Fibroblast of lung (primary cell): ENCODE data around the gene TUSC1. TPM values are rescaled to one million over a fixed set of nuclear protein-coding genes. Genes with fewer than 3 reads are reported as not detected.
A peak's percentile ranks its signal among the peaks of the same experiment; 100 is the strongest.
"Not testable (repeated sequence)": the region's sequence is repeated elsewhere in the genome, so short reads cannot be mapped to it uniquely, and the experiment has no call there.

Experiments used
- DNase-seq, 2 donors: peaks; one replicate each; pipeline versions ENCODE4 v3.0.0 to v3.0.0-alpha.2; 2010; ENCODE audit warnings: low read depth in 2 of 2
- H2AFZ ChIP-seq: 2 replicates; pipeline ENCODE4 v1.5.1; 2012; ENCODE audit warnings: low read length, control low read depth, inconsistent platforms
- H3K27ac ChIP-seq: 2 replicates; pipeline ENCODE4 v1.5.1; 2011; ENCODE audit warnings: low read length, control low read depth; ENCODE audit not compliant: insufficient read depth
- H3K27me3 ChIP-seq: 2 replicates; pipeline ENCODE4 v1.5.1; 2011; ENCODE audit warnings: mild to moderate bottlenecking, low read length; ENCODE audit not compliant: control insufficient read depth, insufficient read depth
- H3K36me3 ChIP-seq: 2 replicates; pipeline ENCODE4 v1.5.1; 2011; ENCODE audit warnings: low read length; ENCODE audit not compliant: control insufficient read depth, insufficient read depth
- H3K4me1 ChIP-seq: 2 replicates; pipeline ENCODE4 v1.5.1; 2011; ENCODE audit warnings: low read length; ENCODE audit not compliant: control insufficient read depth, insufficient read depth; ENCODE audit errors: extremely low read depth
- H3K4me2 ChIP-seq: 2 replicates; pipeline ENCODE4 v1.5.1; 2011; ENCODE audit warnings: low read length, control low read depth; ENCODE audit not compliant: insufficient read depth; ENCODE audit errors: extremely low read depth
- H3K4me3 ChIP-seq, 4 experiments: fragments of 200-600 bp in 1 of 4; sonication (generic) in 1 of 4; replicated peaks in 1 of 4; 2 replicates each; pipeline ENCODE4 v1.5.1; 2011 to 2016; ENCODE audit warnings: low read length in 4 of 4, low read depth in 3 of 4, mild to moderate bottlenecking in 3 of 4, control low read depth in 2 of 4, inconsistent platforms in 1 of 4, mixed read lengths in 1 of 4; ENCODE audit not compliant: insufficient read depth in 1 of 4; ENCODE audit errors: control extremely low read depth in 1 of 4
- H3K79me2 ChIP-seq: 2 replicates; pipeline ENCODE4 v1.5.1; 2012; ENCODE audit warnings: mild to moderate bottlenecking, low read length, inconsistent platforms; ENCODE audit not compliant: control insufficient read depth, insufficient read depth
- H3K9ac ChIP-seq: 2 replicates; pipeline ENCODE4 v1.5.1; 2011; ENCODE audit warnings: mild to moderate bottlenecking, low read length, control low read depth; ENCODE audit not compliant: insufficient read depth
- H3K9me3 ChIP-seq: 2 replicates; pipeline ENCODE4 v1.5.1; 2012; ENCODE audit warnings: low read depth, low read length; ENCODE audit not compliant: control insufficient read depth, insufficient read depth
- H4K20me1 ChIP-seq: 2 replicates; pipeline ENCODE4 v1.5.1; 2011; ENCODE audit warnings: low read length; ENCODE audit not compliant: control insufficient read depth, insufficient read depth; ENCODE audit errors: extremely low read depth
- EZH2 ChIP-seq: IDR thresholded peaks from 2 replicates; pipeline ENCODE4 v1.5.1; 2012; ENCODE audit warnings: low read length, control low read depth, mild to moderate bottlenecking; ENCODE audit errors: missing control alignments
- polyA plus RNA-seq, 2 donors: library from polyadenylated mRNA; depleted of rRNA in 1 of 2; stranded (reverse) in 1 of 2; unstranded in 1 of 2; fragments of >200 nt; gene quantifications; 2 replicates each; pipeline ENCODE4 v1.2.1, GENCODE V29; 2011 to 2012; ENCODE audit warnings: missing spikeins in 1 of 2
- total RNA-seq: library from RNA; depleted of rRNA; stranded (reverse); fragments of >200 nt; gene quantifications from 2 replicates; pipeline ENCODE4 v1.2.1, GENCODE V29; 2014
- TF ChIP-seq, protein P1 (sequence below), 2 donors: IDR thresholded peaks in 1 of 2; conservative IDR thresholded peaks in 1 of 2; 1 replicate in 1 of 2; 2 replicates in 1 of 2; pipeline ENCODE4 v1.5.1; 2011 to 2012; ENCODE audit warnings: low read length in 2 of 2, control low read depth in 1 of 2, inconsistent platforms in 1 of 2, low read depth in 1 of 2, mild to moderate bottlenecking in 1 of 2

TUSC1 gene
- total and polyA plus RNA-seq, 2 donors (not counting 1 experiment from before 2014, with no cell fraction given), result 4.9 to 7.9 TPM

DNA sequence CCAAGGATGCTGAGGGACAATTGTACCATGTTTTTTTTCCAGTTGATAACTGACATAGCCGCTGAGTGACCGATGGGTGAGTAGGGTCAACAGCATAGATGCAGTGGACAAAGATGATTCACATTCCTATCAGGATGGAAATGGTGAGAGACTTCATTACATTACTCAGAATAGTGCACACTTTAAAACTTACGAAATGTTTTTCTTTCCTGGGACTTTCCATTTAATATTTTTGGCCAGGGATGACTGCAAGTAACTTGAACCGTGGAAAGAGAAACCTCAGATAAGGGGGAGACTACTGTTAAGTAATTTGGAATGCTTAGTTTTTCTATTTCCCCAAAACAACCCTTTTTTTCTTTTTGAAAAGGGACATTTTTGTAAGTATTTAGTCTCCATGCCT is 3.0 kb upstream of the TUSC1 start:
- peak; percentile 38 to 68 for DNase-seq
- H3K4me1 ChIP-seq, result no peaks in the 10 kb centered on the region
- H2AFZ ChIP-seq, result no peak overlapping the region
- no peaks in the 10 kb centered on the region for H3K36me3 ChIP-seq
- no peak overlapping the region for H3K4me2 ChIP-seq
- no peak overlapping the region for H3K9ac ChIP-seq
- H3K4me3 ChIP-seq, result no peak overlapping the region
- H3K27me3 ChIP-seq, result no peaks in the 10 kb centered on the region
- H4K20me1 ChIP-seq, result no peaks in the 10 kb centered on the region
- TF ChIP-seq, protein P1, sequence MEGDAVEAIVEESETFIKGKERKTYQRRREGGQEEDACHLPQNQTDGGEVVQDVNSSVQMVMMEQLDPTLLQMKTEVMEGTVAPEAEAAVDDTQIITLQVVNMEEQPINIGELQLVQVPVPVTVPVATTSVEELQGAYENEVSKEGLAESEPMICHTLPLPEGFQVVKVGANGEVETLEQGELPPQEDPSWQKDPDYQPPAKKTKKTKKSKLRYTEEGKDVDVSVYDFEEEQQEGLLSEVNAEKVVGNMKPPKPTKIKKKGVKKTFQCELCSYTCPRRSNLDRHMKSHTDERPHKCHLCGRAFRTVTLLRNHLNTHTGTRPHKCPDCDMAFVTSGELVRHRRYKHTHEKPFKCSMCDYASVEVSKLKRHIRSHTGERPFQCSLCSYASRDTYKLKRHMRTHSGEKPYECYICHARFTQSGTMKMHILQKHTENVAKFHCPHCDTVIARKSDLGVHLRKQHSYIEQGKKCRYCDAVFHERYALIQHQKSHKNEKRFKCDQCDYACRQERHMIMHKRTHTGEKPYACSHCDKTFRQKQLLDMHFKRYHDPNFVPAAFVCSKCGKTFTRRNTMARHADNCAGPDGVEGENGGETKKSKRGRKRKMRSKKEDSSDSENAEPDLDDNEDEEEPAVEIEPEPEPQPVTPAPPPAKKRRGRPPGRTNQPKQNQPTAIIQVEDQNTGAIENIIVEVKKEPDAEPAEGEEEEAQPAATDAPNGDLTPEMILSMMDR (conservative IDR thresholded peaks at IDR 0.05 in 1 of 2, IDR thresholded peaks at IDR 0.05 in 1 of 2; ENCODE audit: low read depth in 1 of 2, low read length in 2 of 2), result no peak
- no peak for TF ChIP-seq EZH2
- no peaks in the 10 kb centered on the region for H3K79me2 ChIP-seq
- no peaks in the 10 kb centered on the region for H3K9me3 ChIP-seq
- no peak overlapping the region for H3K27ac ChIP-seq

DNA sequence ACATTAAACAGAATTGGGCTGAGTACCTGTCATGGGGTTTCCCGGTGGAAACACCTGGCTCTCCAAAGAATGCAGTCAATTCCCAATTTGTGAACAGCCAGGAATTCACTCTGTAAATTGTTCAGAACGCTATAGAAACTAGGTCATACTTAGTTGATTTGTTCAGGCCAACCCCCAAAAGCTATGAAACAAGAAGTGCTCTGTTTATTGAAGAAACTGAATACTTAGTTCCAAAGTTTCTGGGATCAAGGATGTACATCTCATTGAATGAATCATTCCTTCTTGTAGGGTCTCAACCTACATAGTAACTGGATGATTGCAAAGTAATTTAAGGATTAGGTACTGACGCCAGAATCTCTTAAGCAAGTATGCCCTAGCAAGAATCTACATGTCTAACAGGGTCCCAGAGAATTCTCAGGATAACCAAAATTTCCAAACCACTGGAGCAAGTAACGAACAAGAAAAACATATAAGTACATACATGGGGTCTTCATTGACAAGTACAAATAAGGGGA is 659 bp upstream of the TUSC1 start:
- Histone ChIP-seq H3K4me1 (no peaks in the 10 kb centered on the region), H3K4me3 (peak overlapping the region in 3 of 4 experiments; percentile 20 to 76 (median 55)), H3K27me3 (no peaks in the 10 kb centered on the region), H3K27ac (no peak overlapping the region), H3K9me3 (no peaks in the 10 kb centered on the region), H2AFZ (no peak overlapping the region), H3K9ac (no peak overlapping the region), H3K4me2 (peak overlapping the region; percentile 55), H3K36me3 (no peaks in the 10 kb centered on the region), H3K79me2 (no peaks in the 10 kb centered on the region), H4K20me1 (no peaks in the 10 kb centered on the region)
- no peak for DNase-seq
- TF ChIP-seq EZH2, result no peak
- TF ChIP-seq, protein P1 (conservative IDR thresholded peaks at IDR 0.05 in 1 of 2, IDR thresholded peaks at IDR 0.05 in 1 of 2; ENCODE audit: low read depth in 1 of 2, low read length in 2 of 2), result no peak

DNA sequence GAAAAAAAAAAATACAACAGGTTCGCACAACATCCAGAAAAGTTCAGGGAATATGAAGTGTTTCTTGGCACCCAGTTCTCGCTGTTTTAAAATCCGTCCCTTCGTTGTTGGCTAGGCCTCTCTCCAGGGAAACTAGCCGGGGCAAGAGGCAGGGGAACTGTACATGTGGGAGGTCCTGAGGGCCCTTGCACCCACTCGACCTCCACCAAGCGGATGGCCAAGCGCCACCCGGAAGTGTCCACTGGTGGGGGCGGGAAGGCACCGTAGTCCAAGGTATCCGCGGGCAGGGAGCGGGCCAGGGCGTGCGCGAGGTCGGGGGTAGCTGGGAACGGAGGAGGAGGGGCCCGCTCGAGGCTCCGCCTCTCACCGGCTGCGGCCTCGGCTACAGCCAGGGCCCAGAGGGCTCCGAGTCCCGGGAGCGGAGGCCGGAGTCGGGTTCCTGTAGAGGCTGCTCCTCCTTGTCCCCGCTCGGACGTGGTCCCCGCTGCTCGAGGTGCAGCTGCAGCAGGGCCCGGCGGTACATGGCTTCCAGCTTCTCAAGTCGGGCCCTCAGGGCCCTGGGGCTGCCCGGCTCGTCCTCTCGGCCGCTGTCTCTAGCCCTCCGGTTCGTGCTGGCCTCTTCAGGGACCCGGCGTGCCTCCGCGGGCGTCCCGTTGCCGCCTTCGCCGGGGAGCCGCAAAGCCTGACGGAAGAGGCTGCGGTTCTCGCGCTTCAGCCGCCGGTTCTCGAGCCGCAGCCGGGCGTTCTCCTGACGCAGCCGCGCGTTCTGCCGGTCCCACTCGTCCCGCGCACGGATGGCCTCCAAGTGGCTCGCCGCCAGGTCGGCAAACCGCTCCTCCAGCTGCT is 720 bp downstream of the TUSC1 start:
- Histone ChIP-seq H2AFZ (peak overlapping the region; percentile 91), H3K9me3 (no peaks in the 10 kb centered on the region), H3K79me2 (no peaks in the 10 kb centered on the region), H3K27ac (peak overlapping the region; percentile 84), H3K36me3 (no peaks in the 10 kb centered on the region), H3K9ac (peak overlapping the region; percentile 87), H3K4me3 (peak overlapping the region; percentile 64 to 80 (median 77)), H3K4me2 (peak overlapping the region; percentile 89), H3K4me1 (no peaks in the 10 kb centered on the region), H4K20me1 (no peaks in the 10 kb centered on the region), H3K27me3 (no peaks in the 10 kb centered on the region)
- peak; percentile 65 to 80 for DNase-seq
- TF ChIP-seq, protein P1 (conservative IDR thresholded peaks at IDR 0.05 in 1 of 2, IDR thresholded peaks at IDR 0.05 in 1 of 2; ENCODE audit: low read depth in 1 of 2, low read length in 2 of 2), result no peak
- TF ChIP-seq EZH2, result no peak

DNA sequence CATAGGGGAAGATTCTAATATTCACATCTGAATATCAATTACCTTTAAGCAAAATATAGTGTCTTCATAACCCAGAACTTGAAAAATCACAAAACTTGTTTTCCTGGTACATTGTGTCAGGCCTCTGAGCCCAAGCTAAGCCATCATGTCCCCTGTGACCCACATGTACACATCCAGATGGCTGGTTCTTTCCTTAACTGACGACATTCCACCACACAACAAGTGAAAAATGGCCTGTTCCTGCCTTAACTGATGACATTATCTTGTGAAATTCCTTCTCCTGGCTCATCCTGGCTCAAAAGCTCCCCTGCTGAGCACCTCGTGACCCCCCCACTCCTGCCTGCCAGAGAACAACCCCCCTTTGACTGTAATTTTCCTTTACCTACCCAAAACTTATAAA is 2.4 kb downstream of the TUSC1 start:
- H3K9ac ChIP-seq, H3K79me2 ChIP-seq, DNase-seq, H4K20me1 ChIP-seq, H3K4me3 ChIP-seq, H3K9me3 ChIP-seq, H3K4me1 ChIP-seq, H2AFZ ChIP-seq, H3K27me3 ChIP-seq, H3K27ac ChIP-seq, H3K36me3 ChIP-seq, H3K4me2 ChIP-seq: not testable (repeated sequence)
